Activated naive CD4-positive, alpha-beta T cell treated with anti-CD3 and anti-CD28 coated beads, Interleukin-2, amount 50 U/mL, for 16 hours (primary cell): ENCODE measurements around the gene ASPA.
"Not testable (repeated sequence)": the region's sequence is repeated elsewhere in the genome, so short reads cannot be mapped to it uniquely, and the experiment has no call there.

Experiments
- DNase-seq: peaks from one replicate; pipeline ENCODE4 v3.0.0-alpha.2; 2020

Gene ASPA

GRCh38 chr17:3475812-3476610 lies at the start of gene ASPA:
ASPA (plus strand) TSS chr17:3475997; CDS start chr17:3476160, 163 bp downstream.
- no peak for DNase-seq

GRCh38 chr17:3433215-3433614 lies 42.6 kb upstream of the ASPA start:
- DNase-seq = peak; percentile 15

DNA sequence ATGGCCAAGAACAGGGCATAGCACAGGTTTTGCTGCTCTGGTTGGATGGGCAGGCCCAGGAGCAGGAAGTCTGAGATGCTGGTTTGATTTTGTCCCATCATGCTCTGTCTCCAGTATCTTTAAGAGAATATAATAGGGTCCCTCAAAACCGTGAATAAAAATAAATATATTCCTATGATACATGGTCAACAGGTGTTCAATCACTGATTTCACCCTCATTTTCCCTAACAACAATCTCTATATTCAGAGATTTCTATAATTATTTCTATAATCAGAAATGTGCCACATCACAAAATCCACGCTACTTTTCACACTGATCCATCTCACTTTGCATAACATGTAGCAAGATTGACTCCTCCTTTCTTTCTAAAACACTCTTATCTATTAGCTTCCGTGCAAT lies 42.1 kb upstream of the ASPA start, which contains the start of gene OR1E2:
TSS of gene OR1E2 (minus strand) at position 101 of the 400 bp plus-strand sequence. CDS start at position 101, 0 bp downstream.
- DNase-seq = no peak

- DNase-seq = no peak
Measured at GRCh38 chr17:3438368-3438767, 37.4 kb upstream of the ASPA start.

- no peak for DNase-seq
Measured at GRCh38 chr17:3440451-3440850, 35.3 kb upstream of the ASPA start.

DNA sequence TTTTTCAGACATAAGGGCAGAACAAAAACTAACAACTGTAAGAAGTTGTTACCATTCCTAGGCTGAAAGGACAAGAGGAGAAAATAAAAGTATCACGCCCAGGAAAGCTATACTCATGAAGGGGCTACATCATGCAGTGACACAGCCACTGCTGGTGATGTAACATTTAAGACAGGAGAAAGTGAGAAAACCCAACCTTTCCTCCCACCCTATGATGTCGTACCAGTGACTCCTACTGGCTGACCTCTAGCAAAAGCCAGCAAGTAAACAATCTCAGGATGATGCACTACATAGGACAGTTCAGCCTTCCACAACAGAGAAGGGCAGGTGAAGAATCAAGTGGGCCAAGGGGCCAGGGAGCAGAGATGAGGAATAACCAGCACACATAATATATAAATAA lies 28.2 kb upstream of the ASPA start:
- DNase-seq = no peak

- no peak for DNase-seq
Measured at GRCh38 chr17:3448059-3448665, 27.6 kb upstream of the ASPA start.

DNA sequence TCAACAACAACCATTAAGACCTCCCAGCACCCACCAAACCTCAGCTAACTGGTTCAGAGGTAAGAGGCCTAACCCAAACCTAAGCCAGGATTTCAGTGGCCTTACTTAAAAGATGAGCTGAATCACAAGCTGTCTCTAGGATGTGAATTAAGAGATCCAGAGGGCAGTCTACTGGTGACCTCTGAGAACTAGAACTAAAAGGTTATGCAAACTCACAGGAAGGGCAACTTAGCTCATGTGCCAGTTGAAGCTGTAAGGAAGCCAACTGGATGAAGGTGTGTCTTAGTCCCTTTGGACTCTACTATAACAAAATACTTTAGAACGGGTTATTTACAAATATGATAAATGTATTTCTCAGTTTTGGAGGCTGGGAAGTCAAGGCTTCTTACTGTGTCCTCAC lies 9.4 kb upstream of the ASPA start:
- DNase-seq = not testable (repeated sequence)

DNA sequence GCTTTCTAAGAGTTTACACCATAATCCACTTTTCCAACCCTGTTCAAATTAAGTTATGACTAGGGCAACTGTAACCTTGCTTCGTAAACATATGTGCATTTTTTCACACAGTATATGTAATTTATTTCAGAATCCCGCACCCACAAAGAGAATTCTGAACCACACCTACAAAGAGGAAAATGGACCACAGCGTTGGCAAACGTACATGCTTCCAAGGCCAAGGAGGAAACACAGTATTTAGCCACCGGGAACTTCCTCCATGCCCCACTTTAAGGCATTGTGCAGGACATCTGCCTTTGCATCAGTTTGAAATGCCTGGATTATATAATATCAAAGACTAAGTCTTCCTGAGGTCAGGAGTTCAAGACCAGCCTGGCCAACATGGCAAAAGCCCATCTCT lies 6.3 kb upstream of the ASPA start:
- DNase-seq = no peak

- DNase-seq = no peak
Measured at GRCh38 chr17:3471599-3471998, 4.2 kb upstream of the ASPA start, which contains the start of gene SPATA22. SPATA22 (minus strand) TSS chr17:3471819; CDS start chr17:3469325, 2,494 bp downstream.

GRCh38 chr17:3472137-3472536 lies 3.7 kb upstream of the ASPA start:
- DNase-seq = no peak

DNA sequence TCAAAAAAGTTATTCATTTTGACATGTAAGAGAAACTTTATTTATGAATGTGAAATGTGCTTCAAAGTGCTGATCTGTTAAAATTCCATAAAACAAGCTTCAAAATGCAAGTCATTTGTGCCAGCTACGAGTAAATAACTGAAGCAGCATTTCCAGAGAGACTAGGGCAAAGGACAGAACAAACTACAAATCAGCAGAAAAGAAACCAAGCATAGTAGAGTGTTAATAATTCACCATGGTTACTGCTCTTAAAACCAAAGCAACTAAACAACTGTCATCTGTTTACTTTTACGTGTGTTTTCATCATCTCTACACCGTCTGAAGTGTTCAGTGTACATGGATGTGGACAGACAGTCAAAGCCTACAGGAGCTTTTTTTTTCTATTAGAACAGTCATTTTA lies 1.6 kb upstream of the ASPA start:
- DNase-seq = no peak

DNA sequence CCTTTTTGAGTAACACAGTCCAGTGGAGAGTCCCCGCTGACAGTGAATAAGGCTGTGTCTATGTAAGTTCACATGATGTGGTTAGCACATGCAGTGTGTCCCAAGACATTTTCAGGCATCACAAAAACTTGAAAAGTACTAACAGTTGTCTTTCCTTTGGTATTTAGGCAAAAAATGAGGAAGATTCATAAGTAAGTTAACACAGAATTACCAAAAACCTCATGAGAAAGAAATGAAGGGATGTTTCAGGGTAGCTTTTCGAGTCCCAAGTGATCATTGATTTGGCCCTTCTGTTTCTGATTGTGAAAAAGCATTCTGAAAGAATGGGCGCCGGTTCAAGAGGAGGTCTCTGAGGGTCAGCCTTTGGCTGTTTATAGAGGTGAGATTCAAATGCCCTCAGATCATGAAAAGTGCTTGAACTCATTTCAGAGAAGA lies 529 bp upstream of the ASPA start:
- DNase-seq = no peak

DNA sequence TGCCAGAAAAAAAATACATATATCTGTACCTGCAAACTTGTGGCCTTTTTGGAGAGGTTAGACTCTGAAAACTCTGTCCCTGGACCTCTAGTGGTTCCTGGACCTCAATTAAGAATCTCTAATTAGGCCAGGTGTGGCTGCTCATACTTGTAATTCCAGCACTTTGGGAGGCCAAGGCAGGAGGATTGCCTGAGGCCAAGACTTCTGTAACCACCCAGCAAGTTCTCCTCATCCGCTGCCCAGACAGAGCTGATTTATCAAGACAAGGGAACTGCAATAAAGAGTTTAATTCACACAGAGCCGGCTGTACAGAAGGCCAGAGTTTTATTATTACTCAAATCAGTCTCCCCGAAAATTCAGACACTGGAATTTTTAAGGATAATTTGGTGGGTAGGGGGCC lies 4.2 kb downstream of the ASPA start:
- no peak for DNase-seq

- no peak for DNase-seq
Measured at GRCh38 chr17:3482852-3483251, 7.1 kb downstream of the ASPA start.

GRCh38 chr17:3485481-3486068 lies 9.8 kb downstream of the ASPA start:
- no peak for DNase-seq

DNA sequence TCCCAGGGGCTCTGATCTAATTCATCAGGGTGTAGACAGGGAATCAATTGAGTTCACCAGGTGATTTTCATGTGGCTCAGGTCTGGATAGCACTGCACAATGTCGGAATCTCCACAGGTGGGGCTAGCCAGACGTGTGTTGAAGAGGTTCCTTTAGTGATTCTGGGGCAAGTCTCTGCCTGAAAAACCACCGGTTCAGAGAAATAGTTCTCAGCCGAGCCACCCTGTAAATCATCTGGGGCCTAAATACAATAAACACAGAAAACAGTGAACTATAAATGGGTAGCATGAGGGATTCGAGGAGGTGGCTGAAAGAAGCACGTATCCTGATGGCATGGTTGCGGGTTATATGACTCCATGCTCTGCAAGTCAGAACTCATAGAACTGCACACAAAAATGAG lies 21.3 kb downstream of the ASPA start:
- no peak for DNase-seq

DNA sequence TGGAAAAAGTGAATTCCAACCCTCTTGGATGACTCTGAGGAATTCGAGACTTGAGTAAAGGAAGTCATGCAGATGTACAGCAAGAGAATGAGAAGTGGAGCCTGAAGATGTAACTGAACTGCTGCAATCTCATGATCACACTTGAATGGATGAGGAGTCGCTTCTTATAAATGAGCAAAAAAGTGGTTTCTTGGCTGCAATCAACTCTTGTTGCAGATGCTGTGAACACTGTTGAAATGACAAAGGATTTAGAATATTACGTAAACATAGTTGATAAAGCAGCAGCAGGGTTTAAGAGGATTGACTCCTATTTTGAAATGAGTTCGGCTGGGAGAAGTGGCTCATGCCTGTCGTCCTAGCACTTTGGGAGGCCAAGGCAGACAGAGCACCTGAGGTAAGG lies 25.5 kb downstream of the ASPA start:
- DNase-seq = no peak

GRCh38 chr17:3502466-3502865 lies 26.7 kb downstream of the ASPA start:
- no peak for DNase-seq

DNA sequence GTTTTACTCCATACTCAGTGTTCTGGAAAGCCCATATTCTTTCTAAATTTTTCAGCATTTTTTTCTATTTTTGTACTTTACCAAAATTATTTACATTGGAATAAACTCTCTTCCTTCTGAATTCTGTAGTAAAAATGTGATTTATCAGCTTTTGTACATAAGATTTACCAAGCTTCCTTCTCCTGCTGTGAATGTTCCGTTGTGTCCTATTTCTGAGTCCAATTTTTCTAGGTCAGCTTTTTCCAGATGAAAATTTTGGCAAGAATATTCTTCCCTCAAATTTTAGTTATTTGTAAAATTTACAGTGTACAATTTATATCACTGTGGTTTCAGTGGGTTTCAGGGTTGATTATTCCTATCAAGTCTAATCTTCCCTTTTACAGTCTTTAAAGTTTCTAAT lies 27.5 kb downstream of the ASPA start:
- DNase-seq = no peak

DNA sequence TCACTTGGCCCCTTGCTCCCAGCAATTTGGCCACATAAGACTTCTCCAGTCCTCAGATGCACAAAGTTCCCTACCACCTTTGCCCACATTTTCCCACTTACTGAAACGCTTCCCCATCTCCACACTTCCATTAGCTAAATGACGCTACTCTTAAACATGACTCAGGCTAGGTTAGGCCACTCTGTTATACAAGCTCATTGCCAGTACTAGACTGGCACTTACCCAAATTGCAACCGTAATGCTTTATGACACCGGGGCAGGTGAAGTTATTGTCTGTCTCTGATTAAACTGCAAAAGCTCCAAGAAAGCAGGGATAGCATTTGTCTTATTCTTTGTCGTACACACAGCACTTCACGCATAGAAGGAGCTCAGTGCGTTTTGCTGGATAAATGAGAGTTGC lies 29.2 kb downstream of the ASPA start:
- no peak for DNase-seq

- DNase-seq = no peak
Measured at GRCh38 chr17:3506054-3506453, 30.3 kb downstream of the ASPA start.

GRCh38 chr17:3507071-3507470 lies 31.3 kb downstream of the ASPA start:
- DNase-seq = no peak

DNA sequence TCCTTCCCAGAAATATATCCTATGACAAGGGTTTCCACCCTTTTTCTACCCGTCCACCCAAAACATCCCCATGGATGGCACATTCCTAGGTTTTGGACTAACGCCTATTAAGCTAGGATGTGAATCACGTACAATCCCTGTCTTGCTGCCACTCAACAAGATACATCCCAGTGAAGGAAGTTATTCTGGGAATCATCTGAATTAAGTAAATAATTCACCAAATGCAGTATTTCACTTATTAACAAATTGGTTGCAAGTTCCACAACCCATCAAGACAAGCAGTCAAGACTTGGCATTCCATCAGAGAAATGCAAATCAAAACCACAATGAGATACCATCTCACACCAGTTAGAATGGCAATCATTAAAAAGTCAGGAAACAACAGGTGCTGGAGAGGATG lies 32.1 kb downstream of the ASPA start:
- no peak for DNase-seq
